ENCODE results near the gene DBP.

DBP gene

DNA sequence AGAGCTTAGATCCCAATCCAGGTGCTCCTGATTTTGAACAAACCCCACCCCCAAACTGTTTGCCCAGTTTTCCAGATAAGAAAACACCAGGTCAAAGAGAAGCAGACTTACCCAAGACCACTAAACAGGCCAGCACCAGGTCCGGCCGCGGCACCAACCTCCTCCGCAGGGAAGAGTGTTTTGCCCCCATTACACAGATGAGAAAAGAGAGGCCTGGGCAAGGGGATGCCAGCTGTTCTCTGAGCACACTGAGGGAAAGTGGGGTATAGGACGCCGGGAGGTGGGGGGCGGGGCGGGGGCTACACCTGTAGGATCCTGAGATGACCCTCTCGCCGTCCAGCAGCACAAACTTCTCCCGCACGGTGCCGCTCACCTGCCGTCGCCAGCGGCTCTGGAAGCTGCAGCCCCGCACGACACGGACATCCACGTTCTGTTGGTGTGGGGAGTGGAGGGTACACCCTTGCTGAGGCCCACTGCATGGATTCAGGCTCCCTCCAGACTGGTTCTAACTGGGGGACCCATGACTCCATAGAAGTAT is 27.5 kb downstream of the DBP start:
- no peak for DNase-seq (ENCODE audit: low read depth in 3 of 3)

GRCh38 chr19:48608798-48609263 is 28.3 kb downstream of the DBP start:
- peak in 1 of 3 experiments; percentile 34 for DNase-seq (ENCODE audit: low read depth in 3 of 3)

DNA sequence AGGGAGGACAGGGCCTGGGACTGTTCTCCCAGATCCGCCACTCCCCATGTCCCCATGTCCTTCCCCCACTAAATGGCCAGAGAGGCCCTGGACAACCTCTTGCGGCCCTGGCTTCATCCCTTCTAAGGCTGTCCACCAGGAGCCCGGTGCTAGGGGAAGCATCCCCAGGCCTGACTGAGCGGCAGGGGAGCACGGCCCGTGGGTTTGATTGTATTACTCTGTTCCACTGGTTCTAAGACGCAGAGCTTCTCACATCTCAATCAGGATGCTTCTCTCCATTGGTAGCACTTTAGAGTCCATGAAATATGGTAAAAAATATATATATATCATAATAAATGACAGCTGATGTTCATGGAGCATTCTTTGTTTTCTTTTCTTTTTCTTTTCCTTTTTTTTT is 29.8 kb downstream of the DBP start:
- DNase-seq (ENCODE audit: low read depth in 3 of 3): no peak

DNA sequence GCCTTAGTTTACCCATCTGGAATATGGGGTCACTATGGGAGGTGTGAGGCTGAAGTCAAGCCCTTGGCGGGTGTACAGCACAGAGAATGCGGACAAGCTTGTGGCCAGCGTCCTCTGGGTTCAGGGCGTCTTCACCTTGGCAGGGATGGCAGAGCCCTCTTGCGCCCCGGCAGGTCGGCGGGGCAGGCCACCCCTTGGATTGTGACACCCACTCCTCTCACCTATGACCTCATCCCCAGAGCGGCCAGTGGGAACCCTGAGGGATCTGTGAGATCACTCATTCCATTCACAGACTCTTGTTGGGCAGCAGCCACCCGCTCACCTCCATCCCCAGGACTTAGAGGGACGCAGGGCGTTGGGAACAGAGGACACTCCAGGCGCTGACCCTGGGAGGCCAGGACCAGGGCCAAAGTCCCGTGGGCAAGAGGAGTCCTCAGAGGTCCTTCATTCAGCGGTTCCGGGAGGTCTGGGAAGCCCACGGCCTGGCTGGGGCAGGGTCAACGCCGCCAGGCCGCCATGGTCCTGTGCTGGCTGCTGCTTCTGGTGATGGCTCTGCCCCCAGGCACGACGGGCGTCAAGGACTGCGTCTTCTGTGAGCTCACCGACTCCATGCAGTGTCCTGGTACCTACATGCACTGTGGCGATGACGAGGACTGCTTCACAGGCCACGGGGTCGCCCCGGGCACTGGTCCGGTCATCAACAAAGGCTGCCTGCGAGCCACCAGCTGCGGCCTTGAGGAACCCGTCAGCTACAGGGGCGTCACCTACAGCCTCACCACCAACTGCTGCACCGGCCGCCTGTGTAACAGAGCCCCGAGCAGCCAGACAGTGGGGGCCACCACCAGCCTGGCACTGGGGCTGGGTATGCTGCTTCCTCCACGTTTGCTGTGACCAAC is 30.5 kb downstream of the DBP start, which contains the start of gene SPACA4:
SPACA4 (plus strand) TSS at position 280 of the 896 bp plus-strand sequence; CDS start at position 517, 237 bp downstream.
- DNase-seq (ENCODE audit: low read depth in 3 of 3): no peak

- no peak for DNase-seq (ENCODE audit: low read depth in 3 of 3)
These were observed 33.3 kb downstream of the DBP start for GRCh38 chr19:48603850-48604249.

DNA sequence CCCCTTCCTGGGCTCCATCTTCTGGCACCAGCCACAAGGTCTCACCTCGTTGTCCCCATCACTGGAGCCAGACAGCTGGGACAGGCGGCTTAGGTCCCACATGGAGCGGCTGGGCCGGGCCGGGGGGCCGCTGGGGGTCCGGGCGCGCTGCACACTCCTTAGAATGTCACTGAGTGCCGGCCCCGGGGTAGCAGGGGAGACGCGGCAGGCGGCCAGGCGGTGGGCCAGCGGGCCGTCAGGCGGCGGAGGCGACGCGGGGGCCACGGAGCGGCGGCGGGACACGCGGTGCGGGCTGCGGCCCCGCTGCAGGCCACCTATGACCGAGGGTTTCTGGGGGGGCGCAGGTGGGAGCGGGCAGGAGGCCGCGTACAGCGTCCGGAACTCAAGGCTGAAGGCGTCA is 33.7 kb downstream of the DBP start:
- no peak for DNase-seq (ENCODE audit: low read depth in 3 of 3)

- no peak for DNase-seq (ENCODE audit: low read depth in 3 of 3)
These were observed 34.2 kb downstream of the DBP start for GRCh38 chr19:48603001-48603400.

DNA sequence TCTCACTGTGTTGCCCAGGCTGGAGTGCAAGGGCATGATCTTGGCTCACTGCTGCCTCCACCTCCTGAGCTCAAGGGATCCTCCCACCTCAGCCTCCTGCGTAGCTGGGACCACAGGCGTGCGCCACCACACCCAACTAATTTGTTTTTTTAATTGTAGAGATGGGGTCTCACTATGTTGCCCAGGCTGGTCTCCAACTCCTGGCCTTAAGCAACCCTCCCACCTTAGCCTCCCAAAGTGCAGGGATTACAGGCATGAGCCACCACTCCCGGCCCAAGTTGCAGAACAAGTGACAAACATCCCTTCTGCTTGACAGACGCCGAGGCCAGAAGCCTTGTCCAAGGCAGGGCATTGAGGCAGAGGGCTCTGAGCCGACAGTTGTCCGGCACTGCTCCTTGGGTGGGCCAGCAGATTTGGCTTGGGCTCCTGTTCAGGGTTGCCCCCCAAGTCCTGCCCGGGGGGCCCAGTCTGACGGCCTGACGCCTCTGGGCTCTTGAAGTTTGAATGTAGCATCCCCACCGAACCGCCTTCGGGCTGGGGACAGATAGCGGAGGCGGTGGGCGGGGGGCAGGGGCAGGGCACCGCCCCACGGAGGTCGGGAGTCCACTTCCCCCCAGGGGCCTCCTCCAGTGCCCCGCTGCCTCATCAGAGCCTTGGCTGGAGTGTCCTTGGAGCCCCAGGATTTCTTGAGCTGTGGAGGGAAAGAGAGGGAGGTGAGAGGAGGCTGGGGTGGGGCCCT is 36.3 kb downstream of the DBP start:
- DNase-seq (ENCODE audit: low read depth in 3 of 3): no peak

- no peak for DNase-seq (ENCODE audit: low read depth in 3 of 3)
These were observed 38.0 kb downstream of the DBP start for GRCh38 chr19:48598996-48599700.

GRCh38 chr19:48596679-48597465 is 40.3 kb downstream of the DBP start:
- peak in 1 of 3 experiments; percentile 21 for DNase-seq (ENCODE audit: low read depth in 3 of 3)

DNA sequence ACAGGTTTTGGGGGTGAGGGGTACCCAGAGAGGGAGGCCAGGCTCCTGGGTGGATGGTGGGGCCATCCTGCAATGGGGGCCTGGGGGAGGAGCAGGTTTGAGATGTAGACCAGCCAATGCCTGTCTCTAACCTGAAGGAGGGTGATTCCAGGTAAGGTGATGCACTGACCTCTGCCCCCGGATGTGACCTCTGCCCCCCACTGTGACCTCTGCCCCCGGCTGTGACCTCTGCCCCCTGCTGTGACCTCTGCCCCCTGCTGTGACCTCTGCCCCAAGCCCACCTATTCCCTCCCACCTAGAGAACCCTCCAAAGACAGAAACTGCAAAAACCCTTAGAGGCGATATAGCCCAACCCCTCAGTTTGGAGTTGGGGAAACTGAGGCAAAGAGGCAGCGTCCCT is 40.9 kb downstream of the DBP start:
- DNase-seq (ENCODE audit: low read depth in 3 of 3): no peak

DNA sequence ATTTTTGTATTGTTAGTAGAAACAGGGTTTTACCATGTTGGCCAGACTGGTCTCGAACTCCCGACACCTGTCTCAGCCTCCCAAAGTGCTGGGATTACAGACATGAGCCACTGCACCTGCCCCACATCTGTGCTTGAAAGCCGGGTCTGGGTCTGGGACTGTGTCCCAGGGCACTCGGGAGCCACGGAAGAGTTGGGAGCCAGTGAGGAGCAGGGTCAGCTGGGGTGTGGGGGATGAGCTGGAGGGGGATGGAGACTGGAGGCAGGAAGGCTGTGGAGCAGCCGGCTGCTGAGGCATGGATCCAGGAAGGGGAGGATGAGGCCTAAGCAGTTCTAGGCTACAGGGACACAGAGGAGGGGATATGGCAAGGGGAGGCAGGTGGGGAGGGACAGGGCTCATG is 41.3 kb downstream of the DBP start:
- no peak for DNase-seq (ENCODE audit: low read depth in 3 of 3)

GRCh38 chr19:48595171-48595570 is 42.0 kb downstream of the DBP start:
- DNase-seq (ENCODE audit: low read depth in 3 of 3): no peak

DNA sequence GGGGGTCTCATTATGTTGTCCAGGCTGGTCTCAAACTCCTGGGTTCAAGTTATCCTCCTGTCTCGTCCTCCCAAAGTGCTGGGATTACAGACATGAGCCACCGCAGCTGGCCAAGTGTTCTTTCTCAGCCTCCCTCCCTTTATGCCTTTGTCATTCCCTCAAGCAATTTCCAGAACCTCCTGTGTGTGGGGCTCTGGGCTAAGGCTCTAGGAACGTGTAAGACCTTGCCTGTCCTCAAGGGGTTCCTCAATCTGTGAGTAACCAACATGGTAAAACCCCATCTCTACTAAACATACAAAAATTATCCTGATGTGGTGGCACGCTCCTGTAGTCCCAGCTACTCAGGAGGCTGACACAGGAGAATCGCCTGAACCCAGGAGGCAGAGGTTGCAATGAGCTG is 46.2 kb downstream of the DBP start:
- no peak for DNase-seq (ENCODE audit: low read depth in 3 of 3)

DNA sequence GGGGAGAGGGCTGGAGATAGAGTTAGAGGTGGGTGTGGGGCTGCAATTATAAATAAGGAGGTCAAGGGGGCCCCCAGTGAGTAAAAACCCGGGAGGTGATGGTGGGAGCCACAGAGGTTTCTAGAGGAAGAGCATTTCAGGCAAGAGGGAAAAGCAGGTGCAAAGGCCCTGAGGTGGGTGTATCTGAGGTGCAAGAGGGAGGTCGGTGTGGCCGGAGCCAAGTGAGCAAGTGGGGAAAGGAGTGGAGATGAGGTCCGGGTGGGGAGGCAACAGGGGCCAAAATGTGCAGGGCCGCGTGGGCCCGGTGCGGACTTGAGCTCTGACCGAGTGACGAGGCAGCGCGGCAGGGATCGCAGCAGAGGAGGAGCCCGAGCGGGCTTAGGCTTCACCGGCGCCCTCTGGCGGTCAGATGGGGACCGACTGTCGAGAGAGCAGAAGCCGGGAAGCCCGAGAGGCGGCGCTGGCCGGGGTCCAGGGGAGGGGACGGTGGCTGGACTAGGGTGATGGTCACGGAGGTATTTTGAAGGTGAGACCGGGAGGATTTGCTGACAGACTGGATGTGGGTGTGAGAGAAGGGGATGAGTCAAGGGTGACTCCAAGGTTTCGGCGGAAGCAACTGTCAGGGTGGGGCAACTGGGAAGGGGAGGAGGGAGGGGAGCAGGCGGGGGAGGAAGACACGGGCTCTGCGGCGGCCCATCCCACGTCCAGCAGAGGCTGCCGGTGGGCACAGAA is 48.3 kb downstream of the DBP start:
- DNase-seq (ENCODE audit: low read depth in 3 of 3): peak; percentile 68 to 74 (median 70)

GRCh38 chr19:48587387-48587786 is 49.8 kb downstream of the DBP start:
- DNase-seq (ENCODE audit: low read depth in 3 of 3): no peak

- no peak for DNase-seq (ENCODE audit: low read depth in 3 of 3)
These were observed 55.0 kb downstream of the DBP start for GRCh38 chr19:48582168-48582567.

All from stimulated activated CD4-positive, alpha-beta T cell treated with anti-CD3 and anti-CD28 coated beads, TNF-alpha, amount 100 ng/mL, for 4 hours (primary cell).